ENCODE data around the gene WWC2.
"Not testable (repeated sequence)": the region's sequence is repeated elsewhere in the genome, so short reads cannot be mapped to it uniquely, and the experiment has no call there.

WWC2 gene

DNA sequence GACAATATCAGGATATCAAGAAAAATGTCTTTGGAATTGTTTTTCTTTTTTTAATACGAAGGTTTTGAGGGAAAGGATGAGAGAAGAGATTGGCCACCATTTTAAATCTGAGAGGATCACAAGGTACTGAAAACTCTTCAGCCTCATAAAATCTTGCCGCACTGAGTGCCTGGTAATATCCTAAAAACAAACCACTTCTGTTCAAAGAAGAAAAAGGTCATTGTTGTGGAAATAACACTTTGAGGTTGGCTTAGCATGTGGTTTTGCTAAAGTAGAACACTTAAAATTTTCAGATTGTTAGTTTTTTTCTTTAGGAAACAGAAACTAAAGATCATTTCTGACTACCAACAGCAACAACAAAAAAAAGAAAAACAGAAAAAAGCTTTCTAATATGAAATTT, 222.0 kb downstream of the WWC2 start:
- TF ChIP-seq, protein P1, sequence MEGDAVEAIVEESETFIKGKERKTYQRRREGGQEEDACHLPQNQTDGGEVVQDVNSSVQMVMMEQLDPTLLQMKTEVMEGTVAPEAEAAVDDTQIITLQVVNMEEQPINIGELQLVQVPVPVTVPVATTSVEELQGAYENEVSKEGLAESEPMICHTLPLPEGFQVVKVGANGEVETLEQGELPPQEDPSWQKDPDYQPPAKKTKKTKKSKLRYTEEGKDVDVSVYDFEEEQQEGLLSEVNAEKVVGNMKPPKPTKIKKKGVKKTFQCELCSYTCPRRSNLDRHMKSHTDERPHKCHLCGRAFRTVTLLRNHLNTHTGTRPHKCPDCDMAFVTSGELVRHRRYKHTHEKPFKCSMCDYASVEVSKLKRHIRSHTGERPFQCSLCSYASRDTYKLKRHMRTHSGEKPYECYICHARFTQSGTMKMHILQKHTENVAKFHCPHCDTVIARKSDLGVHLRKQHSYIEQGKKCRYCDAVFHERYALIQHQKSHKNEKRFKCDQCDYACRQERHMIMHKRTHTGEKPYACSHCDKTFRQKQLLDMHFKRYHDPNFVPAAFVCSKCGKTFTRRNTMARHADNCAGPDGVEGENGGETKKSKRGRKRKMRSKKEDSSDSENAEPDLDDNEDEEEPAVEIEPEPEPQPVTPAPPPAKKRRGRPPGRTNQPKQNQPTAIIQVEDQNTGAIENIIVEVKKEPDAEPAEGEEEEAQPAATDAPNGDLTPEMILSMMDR (conservative IDR thresholded peaks at IDR 0.05; ENCODE audit: low read length) = no peak

DNA sequence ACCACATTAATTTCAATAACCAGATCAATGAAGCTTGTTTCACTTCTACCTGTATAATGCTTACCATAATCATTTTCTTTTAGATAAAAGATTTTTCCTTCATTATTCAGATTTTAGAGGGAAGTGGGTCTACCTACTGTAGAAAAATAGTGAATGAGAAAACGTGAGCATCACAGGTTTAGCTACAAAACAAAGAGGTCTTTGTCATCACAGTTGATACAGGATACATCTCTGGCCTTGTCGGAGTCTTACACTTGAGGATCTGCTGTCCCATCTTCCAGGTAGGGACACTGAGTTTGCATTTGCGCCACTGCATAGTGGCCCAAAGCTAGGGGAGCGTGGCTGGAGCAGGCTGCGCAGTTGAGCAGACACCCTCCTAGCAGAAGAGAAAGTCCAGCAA, 222.5 kb downstream of the WWC2 start:
- DNase-seq (ENCODE audit: low read depth) = no peak
- TF ChIP-seq, protein P1 (conservative IDR thresholded peaks at IDR 0.05; ENCODE audit: low read length) = no peak
- H3K4me3 ChIP-seq (ENCODE audit: low read length) = no peak overlapping the region

More for the DNA sequence above, 222.0 kb downstream of the WWC2 start:
- DNase-seq (ENCODE audit: low read depth) = no peak
- no peak overlapping the region for H3K4me3 ChIP-seq (ENCODE audit: low read length)

DNA sequence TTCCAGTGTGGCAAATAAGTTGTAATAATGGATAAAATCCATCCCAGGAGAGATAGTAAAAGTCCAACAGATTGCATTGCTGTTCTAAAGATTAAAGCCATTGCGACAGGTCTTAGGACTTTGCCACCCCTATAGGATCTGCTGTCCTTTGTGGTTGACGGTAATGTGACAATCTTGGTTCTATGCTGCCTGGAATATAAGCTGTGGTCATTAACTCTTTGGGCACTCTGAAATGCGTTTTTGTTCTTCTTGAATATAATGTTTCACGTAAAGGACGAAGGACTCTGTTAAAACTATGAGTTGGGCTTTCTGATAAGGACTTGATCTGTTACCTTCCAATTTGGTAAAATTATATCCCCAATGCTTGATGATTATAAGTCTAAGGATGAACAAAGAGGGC, 223.3 kb downstream of the WWC2 start, which contains the start of gene CLDN24:
Gene CLDN24, minus strand, starts transcription at position 101 of the 400 bp plus-strand sequence. Its CDS starts 0 bp downstream, at position 101.
- no peak for DNase-seq (ENCODE audit: low read depth)
- TF ChIP-seq, protein P1 (conservative IDR thresholded peaks at IDR 0.05; ENCODE audit: low read length) = no peak
- no peak within 1 kb of the TSS for H3K4me3 ChIP-seq (ENCODE audit: low read length)

DNA sequence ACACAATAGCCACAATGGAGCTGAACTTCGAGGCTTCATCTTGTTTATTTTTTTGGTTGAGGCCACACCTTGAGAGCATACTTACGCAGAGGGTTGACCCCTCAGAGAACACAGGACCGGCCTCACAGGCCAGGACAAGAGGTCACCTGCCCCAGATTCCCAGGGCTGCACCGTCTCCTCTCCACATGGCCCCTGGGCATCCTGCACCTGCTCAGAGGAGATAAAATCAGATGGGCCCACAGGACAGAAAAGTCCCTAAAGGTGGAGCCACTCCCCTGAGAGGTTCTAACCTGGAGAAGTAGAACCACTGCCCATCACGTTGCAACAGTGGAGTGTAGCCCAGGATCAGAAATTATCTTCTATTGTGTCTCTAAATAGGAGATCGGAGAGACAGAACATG, 224.2 kb downstream of the WWC2 start:
- DNase-seq (ENCODE audit: low read depth) = no peak
- no peak overlapping the region for H3K4me3 ChIP-seq (ENCODE audit: low read length)
- TF ChIP-seq, protein P1 (conservative IDR thresholded peaks at IDR 0.05; ENCODE audit: low read length) = no peak

DNA sequence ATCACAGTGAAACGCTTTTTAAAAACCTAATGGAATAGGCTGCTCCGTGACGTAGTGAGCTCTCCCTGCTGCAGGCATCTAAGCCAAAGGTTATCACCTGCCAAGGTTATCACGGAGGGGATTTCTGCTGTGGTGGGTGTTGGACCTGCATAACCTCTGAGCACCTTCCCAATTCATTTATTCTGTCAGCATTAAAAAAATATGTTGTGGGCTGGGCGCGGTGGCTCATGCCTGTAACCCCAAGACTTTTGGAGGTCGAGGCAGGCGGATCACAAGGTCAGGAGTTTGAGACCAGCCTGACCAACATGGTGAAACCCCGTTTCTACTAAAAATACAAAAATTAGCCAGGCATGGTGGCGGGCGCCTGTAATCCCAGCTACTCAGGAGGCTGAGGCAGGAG, 225.0 kb downstream of the WWC2 start:
- not testable (repeated sequence) for DNase-seq (ENCODE audit: low read depth)

DNA sequence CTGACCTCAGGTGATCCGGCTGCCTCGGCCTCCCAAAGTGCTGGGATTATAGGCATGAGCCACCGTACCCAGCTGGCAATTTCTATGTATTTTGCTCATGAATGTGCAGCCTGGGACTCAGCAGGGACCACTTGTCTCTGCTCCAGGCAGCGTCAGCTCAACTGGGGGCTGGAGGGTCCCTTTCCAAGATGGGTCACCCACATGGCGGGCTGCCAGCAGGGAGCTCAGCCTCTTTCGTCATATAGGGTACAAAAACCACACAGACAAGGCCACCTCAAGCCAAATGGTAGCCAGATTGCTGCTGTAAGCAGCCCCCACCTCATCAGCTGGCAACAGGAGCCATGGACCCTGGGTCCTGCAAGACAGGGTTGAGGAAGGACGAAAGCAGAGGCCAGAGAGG, 225.6 kb downstream of the WWC2 start:
- H3K4me3 ChIP-seq (ENCODE audit: low read length) = no peak overlapping the region
- TF ChIP-seq, protein P1 (conservative IDR thresholded peaks at IDR 0.05; ENCODE audit: low read length) = no peak

More for the DNA sequence above, 225.0 kb downstream of the WWC2 start:
- H3K4me3 ChIP-seq (ENCODE audit: low read length) = not testable (repeated sequence)

DNA sequence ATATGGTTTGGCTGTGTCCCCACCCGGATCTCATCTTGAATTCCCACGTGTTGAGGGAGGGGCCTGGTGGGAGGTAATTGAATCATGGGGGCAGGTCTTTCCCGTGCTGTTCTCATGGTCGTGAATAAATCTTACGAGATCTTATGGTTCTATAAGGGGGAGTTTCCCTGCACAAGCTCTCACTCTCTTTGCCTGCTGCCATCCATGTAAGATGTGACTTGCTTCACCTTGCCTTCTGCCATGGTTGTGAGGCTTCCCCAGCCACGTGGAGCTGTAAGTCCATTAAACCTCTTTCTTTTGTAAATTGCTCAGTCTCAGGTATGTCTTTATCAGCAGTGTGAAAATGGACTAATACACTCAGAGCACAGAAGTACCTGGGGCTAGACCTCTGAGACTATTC, 227.3 kb downstream of the WWC2 start:
- not testable (repeated sequence) for H3K4me3 ChIP-seq (ENCODE audit: low read length); DNase-seq (ENCODE audit: low read depth)

More for the DNA sequence above, 225.6 kb downstream of the WWC2 start:
- DNase-seq (ENCODE audit: low read depth) = no peak

DNA sequence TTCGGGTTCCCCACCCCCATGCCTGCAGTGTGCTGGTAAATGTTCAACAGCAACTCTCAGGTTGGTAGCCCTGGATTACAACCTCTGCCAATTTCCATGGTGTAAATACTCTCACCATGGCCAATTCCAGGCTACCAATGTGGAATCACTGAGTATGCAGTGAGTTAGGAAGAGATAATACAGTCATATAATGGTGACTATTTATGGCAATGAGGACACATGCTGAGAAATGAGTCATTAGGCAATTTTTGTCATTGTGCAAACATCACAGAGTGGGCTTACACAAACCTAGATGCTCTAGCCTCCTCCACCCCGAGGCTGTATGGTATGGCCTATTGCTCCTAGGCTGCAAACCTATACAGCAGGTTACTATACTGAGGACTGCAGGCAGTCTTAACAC, 227.8 kb downstream of the WWC2 start:
- TF ChIP-seq, protein P1 (conservative IDR thresholded peaks at IDR 0.05; ENCODE audit: low read length) = no peak
- H3K4me3 ChIP-seq (ENCODE audit: low read length) = no peak overlapping the region
- DNase-seq (ENCODE audit: low read depth) = no peak
